H1 (cell line): Measurements from ENCODE around the gene SLC35A2. TPM values are rescaled to one million over a fixed set of nuclear protein-coding genes. Genes with fewer than 3 reads are reported as not detected.

Experiments used
- CEBPB ChIP-seq: IDR thresholded peaks from 2 replicates; pipeline ENCODE4 v1.6.1; 2012; ENCODE audit warnings: low read depth, low read length
- CHD7 ChIP-seq: fragments of 300-600 bp; sonication (generic); IDR thresholded peaks from 2 replicates; pipeline ENCODE4 v1.7.1; 2012; ENCODE audit warnings: low read length, moderate library complexity, mild to moderate bottlenecking, inconsistent platforms; ENCODE audit not compliant: insufficient replicate concordance
- CREB1 ChIP-seq: IDR thresholded peaks from 2 replicates; pipeline ENCODE4 v1.6.1; 2012; ENCODE audit warnings: inconsistent platforms
- FOSL1 ChIP-seq: IDR thresholded peaks from 2 replicates; pipeline ENCODE4 v1.6.1; 2011; ENCODE audit warnings: mild to moderate bottlenecking, low read depth, low read length, moderate library complexity; ENCODE audit not compliant: insufficient read depth
- KDM4A ChIP-seq: IDR thresholded peaks from one replicate; pipeline ENCODE4 v1.7.1; 2012; ENCODE audit warnings: low read depth, mild to moderate bottlenecking, moderate library complexity, low read length, inconsistent platforms; ENCODE audit not compliant: severe bottlenecking
- NRF1 ChIP-seq: IDR thresholded peaks from 2 replicates; pipeline ENCODE4 v1.6.1; 2011; ENCODE audit warnings: mild to moderate bottlenecking, low read depth, low read length, improper control_type of control experiment
- SIN3A ChIP-seq, 2 experiments: IDR thresholded peaks in 1 of 2; conservative IDR thresholded peaks in 1 of 2; 2 replicates each; pipeline ENCODE4 v1.6.1; 2011 to 2012; ENCODE audit warnings: low read length in 2 of 2, improper control_type of control experiment in 1 of 2, low read depth in 1 of 2, mild to moderate bottlenecking in 1 of 2
- SRF ChIP-seq: IDR thresholded peaks from 2 replicates; pipeline ENCODE4 v1.6.1; 2011; ENCODE audit warnings: mild to moderate bottlenecking, low read depth, low read length, moderate library complexity
- SUZ12 ChIP-seq: fragments of 200-600 bp; sonication (generic); IDR thresholded peaks from 2 replicates; pipeline ENCODE4 v1.6.1; 2012; ENCODE audit warnings: mild to moderate bottlenecking, inconsistent platforms, low read length, moderate library complexity, mixed read lengths
- polyA plus RNA-seq, 7 experiments: library from polyadenylated mRNA; depleted of rRNA in 3 of 7; stranded (reverse) in 5 of 7; unstranded in 2 of 7; fragments of >200 nt in 5 of 7; fragments of 200-250 nt in 2 of 7; gene quantifications; 1 replicate in 5 of 7; 2 replicates in 1 of 7; 4 replicates in 1 of 7; pipeline versions ENCODE4 v1.2.1 to v1.2.3, GENCODE V29; 2011 to 2013; ENCODE audit warnings: missing spikeins in 2 of 7, mixed read lengths in 2 of 7
- total RNA-seq: library from RNA; stranded (reverse); fragmentation: NEBNext Ultra II Directional; extraction: Animal tissue kit (Norgen Biotek cat#: 25700); gene quantifications from 2 replicates; pipeline ENCODE4 v1.2.1, GENCODE V29; 2021

The SLC35A2 gene
- total and polyA plus RNA-seq, 2 of the 8 experiments (the other 6 are each of a cell fraction or from before 2014, with no cell fraction given): 21.4 to 48.3 TPM

GRCh38 chrX:48939524-48940228 is 28.2 kb upstream of the SLC35A2 start (continued):
- no peak for TF ChIP-seq CREB1
- no peak for TF ChIP-seq NRF1
- TF ChIP-seq CEBPB: no peak
- TF ChIP-seq SRF: no peak
- no peak for TF ChIP-seq FOSL1
- no peak for TF ChIP-seq CHD7
- no peak for TF ChIP-seq SUZ12
- TF ChIP-seq SIN3A (conservative IDR thresholded peaks at IDR 0.05 in 1 of 2, IDR thresholded peaks at IDR 0.05 in 1 of 2; ENCODE audit: low read depth in 1 of 2, low read length in 2 of 2): no peak
- TF ChIP-seq KDM4A: no peak
